H1 (cell line): ENCODE measurements around the gene UBE3B. TPM values are rescaled to one million over a fixed set of nuclear protein-coding genes. Genes with fewer than 3 reads are reported as not detected.

Experiments
- CTCF ChIA-PET: fragments of 300-600 bp; sonication (Branson Sonifier 250); formaldehyde crosslinking; loops from one replicate; lab custom pipeline; 2021; ENCODE audit not compliant: partially characterized antibody; lab: Charles Lee
- POLR2A ChIA-PET: fragments of 300-600 bp; sonication (Branson Sonifier 250); formaldehyde crosslinking; loops from one replicate; lab custom pipeline; 2021; ENCODE audit warnings: inconsistent platforms; ENCODE audit not compliant: partially characterized antibody; lab: Charles Lee
- DNase-seq, 2 experiments: peaks; one replicate each; pipeline versions ENCODE4 v3.0.0 to v3.0.0-alpha.2; 2010 to 2022; ENCODE audit warnings: low spot score in 2 of 2, low read depth in 1 of 2, mixed read lengths in 1 of 2
- FAIRE-seq: peaks from 2 replicates; lab custom pipeline; 2011; peaks lifted over from hg19 to GRCh38; lab: Jason Lieb, UNC
- H2AFZ ChIP-seq: 2 replicates; pipeline ENCODE4 v1.8.1; 2012; ENCODE audit warnings: low read length, inconsistent platforms
- H2AK5ac ChIP-seq: 2 replicates; pipeline ENCODE4 v1.6.1; 2013; ENCODE audit warnings: low read depth, low read length
- H2BK120ac ChIP-seq: replicated peaks from 2 replicates; pipeline ENCODE3; 2013; ENCODE audit warnings: low read depth, low read length, inconsistent platforms
- H2BK12ac ChIP-seq: 2 replicates; pipeline ENCODE4 v1.6.1; 2013; ENCODE audit warnings: low read depth, low read length
- H2BK15ac ChIP-seq: 2 replicates; pipeline ENCODE4 v1.6.1; 2013; ENCODE audit warnings: low read length
- H2BK20ac ChIP-seq: 2 replicates; pipeline ENCODE4 v1.6.1; 2013; ENCODE audit warnings: low read length
- H2BK5ac ChIP-seq: 2 replicates; pipeline ENCODE4 v1.6.1; 2013; ENCODE audit warnings: low read depth, low read length
- H3K14ac ChIP-seq: 2 replicates; pipeline ENCODE4 v1.6.1; 2013; ENCODE audit warnings: inconsistent platforms; ENCODE audit not compliant: insufficient read length
- H3K18ac ChIP-seq: 2 replicates; pipeline ENCODE4 v1.6.1; 2013; ENCODE audit warnings: low read length; ENCODE audit errors: extremely low read depth
- H3K23ac ChIP-seq: 2 replicates; pipeline ENCODE4 v1.6.1; 2013; ENCODE audit warnings: inconsistent platforms; ENCODE audit not compliant: insufficient read length
- H3K23me2 ChIP-seq: 2 replicates; pipeline ENCODE4 v1.6.1; 2013; ENCODE audit warnings: low read depth, low read length
- H3K27ac ChIP-seq: 2 replicates; pipeline ENCODE4 v1.6.1; 2011; ENCODE audit warnings: low read depth, low read length, inconsistent platforms
- H3K27me3 ChIP-seq, 4 experiments: replicated peaks in 1 of 4; 1 replicate in 1 of 4; 2 replicates in 3 of 4; pipeline versions ENCODE4 v1.6.1 to v1.8.1; 2011 to 2013; ENCODE audit warnings: low read length in 3 of 4, mild to moderate bottlenecking in 3 of 4, inconsistent platforms in 2 of 4, mixed read lengths in 2 of 4, moderate library complexity in 1 of 4; ENCODE audit not compliant: control insufficient read depth in 3 of 4, insufficient read depth in 3 of 4; ENCODE audit errors: extremely low read depth in 1 of 4
- H3K36me3 ChIP-seq, 4 experiments: 2 replicates each; pipeline versions ENCODE4 v1.6.1 to v1.8.1; 2011 to 2013; ENCODE audit warnings: mild to moderate bottlenecking in 4 of 4, low read length in 3 of 4, moderate library complexity in 2 of 4, control low read depth in 1 of 4, inconsistent platforms in 1 of 4; ENCODE audit not compliant: insufficient read depth in 4 of 4, control insufficient read depth in 2 of 4
- H3K4ac ChIP-seq: replicated peaks from 2 replicates; pipeline ENCODE3; 2013; ENCODE audit warnings: low read length, low read depth, mixed read lengths, inconsistent platforms; ENCODE audit not compliant: insufficient read length
- H3K4me1 ChIP-seq, 4 experiments: replicated peaks in 1 of 4; 1 replicate in 1 of 4; 2 replicates in 3 of 4; pipeline versions ENCODE4 v1.6.1 to v1.8.1; 2011 to 2013; ENCODE audit warnings: low read length in 3 of 4, inconsistent platforms in 2 of 4, mixed read lengths in 1 of 4; ENCODE audit not compliant: insufficient read depth in 4 of 4, control insufficient read depth in 3 of 4
- H3K4me2 ChIP-seq, 2 experiments: 2 replicates each; pipeline versions ENCODE4 v1.6.1 to v1.8.1; 2011 to 2013; ENCODE audit warnings: low read depth in 2 of 2, low read length in 2 of 2, control low read depth in 1 of 2, inconsistent platforms in 1 of 2, mild to moderate bottlenecking in 1 of 2; ENCODE audit not compliant: insufficient read depth in 1 of 2
- H3K4me3 ChIP-seq, 4 experiments: fragments of 200-600, 300-600 bp in 1 of 4; sonication (generic), shearing (Covaris generic), sonication (Bioruptor Twin) in 1 of 4; 2 replicates each; pipeline versions ENCODE4 v1.5.1 to v1.8.1; 2011 to 2016; ENCODE audit warnings: low read length in 4 of 4, low read depth in 3 of 4, control low read depth in 2 of 4, inconsistent platforms in 2 of 4, mild to moderate bottlenecking in 2 of 4, mixed read lengths in 1 of 4, moderate library complexity in 1 of 4; ENCODE audit not compliant: insufficient read depth in 2 of 4; ENCODE audit errors: extremely low read depth in 1 of 4
- H3K56ac ChIP-seq: replicated peaks from 2 replicates; pipeline ENCODE3; 2013; ENCODE audit warnings: low read depth, mild to moderate bottlenecking, mixed read lengths, low read length, inconsistent platforms; ENCODE audit not compliant: insufficient read length
- H3K79me1 ChIP-seq: 2 replicates; pipeline ENCODE4 v1.6.1; 2013; ENCODE audit warnings: low read depth, low read length, control low read depth
- H3K79me2 ChIP-seq, 2 experiments: 2 replicates each; pipeline versions ENCODE4 v1.6.1 to v1.8.1; 2012 to 2013; ENCODE audit warnings: low read length in 2 of 2, mild to moderate bottlenecking in 2 of 2, inconsistent platforms in 1 of 2; ENCODE audit not compliant: insufficient read depth in 2 of 2, control insufficient read depth in 1 of 2
- H3K9ac ChIP-seq, 4 experiments: replicated peaks in 1 of 4; 1 replicate in 1 of 4; 2 replicates in 3 of 4; pipeline versions ENCODE4 v1.6.1 to v1.8.1; 2011 to 2013; ENCODE audit warnings: low read depth in 3 of 4, low read length in 3 of 4, control low read depth in 2 of 4, mild to moderate bottlenecking in 2 of 4, moderate library complexity in 2 of 4, inconsistent platforms in 1 of 4; ENCODE audit errors: extremely low read depth in 1 of 4
- H3K9me3 ChIP-seq, 2 experiments: 2 replicates each; pipeline versions ENCODE4 v1.6.1 to v1.8.1; 2012 to 2013; ENCODE audit warnings: mild to moderate bottlenecking in 2 of 2, moderate library complexity in 2 of 2, control low read depth in 1 of 2, inconsistent platforms in 1 of 2, low read depth in 1 of 2, low read length in 1 of 2, mixed read lengths in 1 of 2; ENCODE audit not compliant: insufficient read depth in 2 of 2
- H4K20me1 ChIP-seq, 2 experiments: replicated peaks in 1 of 2; 2 replicates each; pipeline versions ENCODE3 to v1.8.1; 2011 to 2013; ENCODE audit warnings: inconsistent platforms in 2 of 2, low read length in 2 of 2, mild to moderate bottlenecking in 1 of 2; ENCODE audit not compliant: insufficient read depth in 2 of 2, control insufficient read depth in 1 of 2
- H4K5ac ChIP-seq: 2 replicates; pipeline ENCODE4 v1.6.1; 2013; ENCODE audit warnings: low read length, low read depth, mixed read lengths, inconsistent platforms; ENCODE audit not compliant: insufficient read length
- H4K8ac ChIP-seq: 2 replicates; pipeline ENCODE4 v1.8.0; 2013; ENCODE audit warnings: mild to moderate bottlenecking, moderate library complexity, low read length, inconsistent platforms; ENCODE audit not compliant: insufficient read depth; ENCODE audit errors: extremely low read depth
- H4K91ac ChIP-seq: replicated peaks from 2 replicates; pipeline ENCODE3; 2013; ENCODE audit warnings: low read length, mixed read lengths, inconsistent platforms; ENCODE audit not compliant: insufficient read length
- CTCF ChIP-seq, 3 experiments: IDR thresholded peaks; 1 replicate in 2 of 3; 2 replicates in 1 of 3; pipeline versions ENCODE4 v1.5.1 to v1.6.1; 2011; ENCODE audit warnings: low read length in 3 of 3, mild to moderate bottlenecking in 3 of 3, inconsistent platforms in 2 of 3, low read depth in 1 of 3, moderate library complexity in 1 of 3; ENCODE audit not compliant: insufficient read depth in 1 of 3; ENCODE audit errors: control extremely low read depth in 1 of 3
- KDM1A ChIP-seq: fragments of 200-600, 300-600 bp; sonication (generic); IDR thresholded peaks from 2 replicates; pipeline ENCODE4 v1.7.1; 2016; ENCODE audit warnings: mild to moderate bottlenecking, low read length, borderline replicate concordance
- MAX ChIP-seq: IDR thresholded peaks from 2 replicates; pipeline ENCODE4 v1.6.1; 2012; ENCODE audit warnings: inconsistent platforms
- RXRA ChIP-seq: IDR thresholded peaks from 2 replicates; pipeline ENCODE4 v1.6.1; 2011; ENCODE audit warnings: low read depth, mild to moderate bottlenecking, low read length, moderate library complexity; ENCODE audit not compliant: insufficient read depth
- SIN3A ChIP-seq, 2 experiments: IDR thresholded peaks in 1 of 2; conservative IDR thresholded peaks in 1 of 2; 2 replicates each; pipeline ENCODE4 v1.6.1; 2011 to 2012; ENCODE audit warnings: low read length in 2 of 2, improper control_type of control experiment in 1 of 2, low read depth in 1 of 2, mild to moderate bottlenecking in 1 of 2
- TAF7 ChIP-seq: optimal IDR thresholded peaks from 2 replicates; pipeline ENCODE3; 2011; ENCODE audit warnings: low read depth, mild to moderate bottlenecking, inconsistent platforms, low read length, moderate library complexity, borderline replicate concordance
- TCF12 ChIP-seq: IDR thresholded peaks from 2 replicates; pipeline ENCODE4 v1.6.1; 2011; ENCODE audit warnings: low read depth, mild to moderate bottlenecking, low read length
- USF2 ChIP-seq: IDR thresholded peaks from 2 replicates; pipeline ENCODE4 v1.6.1; 2011; ENCODE audit warnings: low read length, improper control_type of control experiment
- WGBS, 2 experiments: shearing (Covaris generic) in 1 of 2; methylation state at CpG; one replicate each; pipeline versions ENCODE4 v1.1.6 to v1.1.7; 2013 to 2015; ENCODE audit warnings: low lambda C conversion rate in 2 of 2, mixed read lengths in 2 of 2, inconsistent platforms in 1 of 2, low coverage in 1 of 2, missing lambda C conversion rate in 1 of 2; ENCODE audit not compliant: insufficient replicate concordance in 2 of 2, insufficient coverage in 1 of 2, insufficient read length in 1 of 2; ENCODE audit errors: extremely low coverage in 1 of 2, missing lambda C conversion rate in 1 of 2; 5-methylcytosine and 5-hydroxymethylcytosine counted together
- polyA plus RNA-seq, 7 experiments: library from polyadenylated mRNA; depleted of rRNA in 3 of 7; stranded (reverse) in 5 of 7; unstranded in 2 of 7; fragments of >200 nt in 5 of 7; fragments of 200-250 nt in 2 of 7; gene quantifications; 1 replicate in 5 of 7; 2 replicates in 1 of 7; 4 replicates in 1 of 7; pipeline versions ENCODE4 v1.2.1 to v1.2.3, GENCODE V29; 2011 to 2013; ENCODE audit warnings: missing spikeins in 2 of 7, mixed read lengths in 2 of 7
- total RNA-seq: library from RNA; stranded (reverse); fragmentation: NEBNext Ultra II Directional; extraction: Animal tissue kit (Norgen Biotek cat#: 25700); gene quantifications from 2 replicates; pipeline ENCODE4 v1.2.1, GENCODE V29; 2021

UBE3B gene
- total and polyA plus RNA-seq, 2 of the 8 experiments (the other 6 are each of a cell fraction or from before 2014, with no cell fraction given), result 14.0 to 21.1 TPM

DNA sequence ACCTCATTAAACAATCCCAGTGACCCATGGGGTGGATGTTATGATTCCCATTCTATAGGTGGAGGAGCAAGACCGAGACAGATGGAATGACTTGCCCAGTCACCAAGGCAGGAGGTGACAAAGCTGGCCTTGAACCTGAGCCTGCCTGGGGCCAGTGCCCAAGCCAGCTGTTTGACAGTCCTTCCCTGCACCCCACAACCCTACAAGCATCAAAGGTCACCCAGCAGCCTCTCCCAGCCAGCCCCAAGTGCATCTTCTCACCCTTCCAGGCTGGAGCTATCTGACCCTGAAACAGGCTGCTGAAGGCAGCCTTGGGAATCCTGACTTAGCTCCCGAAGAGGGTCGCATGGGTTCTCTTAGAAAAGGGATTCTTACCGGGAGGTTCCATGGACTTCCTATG, 75.5 kb downstream of the UBE3B start:
- H4K8ac ChIP-seq, result no peak overlapping the region; the same call in 1 of the 2 replicates
- WGBS, 2 experiments, result 82% methylated on average over 4 of the region's 4 CpGs; no CpG with 5 or more reads in 1 of the 2 experiments
- H2BK12ac ChIP-seq, result no peak overlapping the region
- no peak overlapping the region for H2AK5ac ChIP-seq
- no peak for FAIRE-seq
- no peak overlapping the region for H2BK120ac ChIP-seq
- H3K9ac ChIP-seq, result no peak overlapping the region
- no peak overlapping the region for H3K14ac ChIP-seq
- H3K4me2 ChIP-seq, result no peak overlapping the region
- no peaks in the 10 kb centered on the region for H3K79me1 ChIP-seq
- no peak overlapping the region for H3K27ac ChIP-seq
- CTCF ChIA-PET, result interaction anchor here (0.6 to 4.9 kb wide), 8 partner anchors 10 to 301 kb away, joined by 3 to 25 read pairs (median 3); no protein-coding TSS in a partner anchor
- H3K56ac ChIP-seq, result no peak overlapping the region
- no peaks in the 10 kb centered on the region for H3K79me2 ChIP-seq
- H2BK20ac ChIP-seq, result no peak overlapping the region
- no peak overlapping the region for H2BK15ac ChIP-seq
- no peak for TF ChIP-seq RXRA
- TF ChIP-seq USF2, result no peak
- no peak for TF ChIP-seq TCF12
- no peak for TF ChIP-seq KDM1A
- TF ChIP-seq MAX, result no peak
- no peak for TF ChIP-seq TAF7
- TF ChIP-seq SIN3A (conservative IDR thresholded peaks at IDR 0.05 in 1 of 2, IDR thresholded peaks at IDR 0.05 in 1 of 2; ENCODE audit: low read depth in 1 of 2, low read length in 2 of 2), result no peak
- no peak for TF ChIP-seq CTCF (IDR thresholded peaks at IDR 0.05; ENCODE audit: control extremely low read depth in 1 of 3, insufficient read depth in 1 of 3, low read depth in 1 of 3, low read length in 3 of 3)
- TF ChIP-seq, all 59 proteins: peak for 0
- Histone ChIP-seq H3K18ac (no peak overlapping the region), H2AFZ (no peak overlapping the region), H3K27me3 (no peaks in the 10 kb centered on the region; a peak in 3 of 7 replicates), H3K36me3 (no peaks in the 10 kb centered on the region; a peak in 1 of 8 replicates), H3K9me3 (no peaks in the 10 kb centered on the region), H3K4me1 (peaks cover 0 to 4% (median 0%) of the 10 kb centered on the region in 4 experiments; a peak in 2 of 7 replicates), H2BK5ac (no peak overlapping the region), H4K91ac (no peak overlapping the region), H4K5ac (no peak overlapping the region), H3K23ac (no peak overlapping the region), H4K20me1 (peaks cover 0 to 2% of the 10 kb centered on the region in 2 experiments), H3K23me2 (no peaks in the 10 kb centered on the region), H3K4ac (no peak overlapping the region), H3K4me3 (no peak overlapping the region)
- POLR2A ChIA-PET, result interaction anchor here (0.6 to 2.9 kb wide), 5 partner anchors 16 to 801 kb away, joined by 3 to 13 read pairs (median 3); partner anchors contain the start of genes MMAB and MVK
- DNase-seq, result no peak
